OCI-LY1 (cell line): ENCODE measurements around the gene CLEC4E.
A peak's percentile ranks its signal among the peaks of the same experiment; 100 is the strongest.
"Not testable (repeated sequence)": the region's sequence is repeated elsewhere in the genome, so short reads cannot be mapped to it uniquely, and the experiment has no call there.

ENCODE experiments used
- H2AFZ ChIP-seq: fragments of 200-600 bp; sonication (generic), shearing (Covaris generic); 2 replicates; pipeline ENCODE4 v1.6.0; 2014; ENCODE audit warnings: antibody characterized with exemption, mild to moderate bottlenecking, low read length
- H3F3A ChIP-seq: fragments of 200-600 bp; sonication (generic), shearing (Covaris generic); 2 replicates; pipeline ENCODE4 v1.6.0; 2014; ENCODE audit warnings: mild to moderate bottlenecking, antibody characterized with exemption, low read length, moderate library complexity; ENCODE audit not compliant: insufficient read depth
- H3K27ac ChIP-seq: fragments of 200-600 bp; sonication (generic); 2 replicates; pipeline ENCODE4 v1.5.1; 2014; ENCODE audit warnings: low read length, mixed run types, mild to moderate bottlenecking, low read depth; ENCODE audit not compliant: poor library complexity, severe bottlenecking
- H3K27me3 ChIP-seq: fragments of 200-600 bp; sonication (generic); 2 replicates; pipeline ENCODE4 v1.6.0; 2014; ENCODE audit warnings: antibody characterized with exemption, mild to moderate bottlenecking, low read length, moderate library complexity; ENCODE audit not compliant: insufficient read depth
- H3K36me3 ChIP-seq: fragments of 200-600 bp; sonication (generic); 2 replicates; pipeline ENCODE4 v1.6.1; 2014; ENCODE audit warnings: mild to moderate bottlenecking, antibody characterized with exemption, low read length, moderate library complexity, mixed read lengths; ENCODE audit not compliant: insufficient read depth
- H3K4me1 ChIP-seq: fragments of 200-600 bp; sonication (generic); 2 replicates; pipeline ENCODE4 v1.5.1; 2014; ENCODE audit warnings: mild to moderate bottlenecking, low read length, moderate library complexity; ENCODE audit not compliant: insufficient read depth, severe bottlenecking
- H3K4me2 ChIP-seq: fragments of 200-600 bp; sonication (generic), shearing (Covaris generic); 2 replicates; pipeline ENCODE4 v1.6.1; 2014; ENCODE audit warnings: low read length
- H3K4me3 ChIP-seq: fragments of 200-600 bp; sonication (generic); 2 replicates; pipeline ENCODE4 v1.5.1; 2014; ENCODE audit warnings: low read length, low read depth, mild to moderate bottlenecking, mixed read lengths; ENCODE audit not compliant: poor library complexity, severe bottlenecking
- H3K79me2 ChIP-seq: fragments of 200-600 bp; shearing (Covaris generic); 2 replicates; pipeline ENCODE4 v1.6.1; 2016; ENCODE audit warnings: mixed run types, low read length, mixed read lengths; ENCODE audit not compliant: insufficient read depth
- H3K9ac ChIP-seq: fragments of 200-600 bp; sonication (generic), shearing (Covaris generic); 2 replicates; pipeline ENCODE4 v1.6.1; 2014; ENCODE audit warnings: mild to moderate bottlenecking, low read length, mixed read lengths
- H3K9me2 ChIP-seq: fragments of 200-600 bp; sonication (generic), shearing (Covaris generic); 2 replicates; pipeline ENCODE4 v1.6.1; 2014; ENCODE audit warnings: low read depth, mild to moderate bottlenecking, low read length, mixed read lengths
- H3K9me3 ChIP-seq: fragments of 200-600 bp; shearing (Covaris generic); 2 replicates; pipeline ENCODE4 v1.6.1; 2014; ENCODE audit warnings: low read length, mixed read lengths
- H4K20me1 ChIP-seq: fragments of 200-600 bp; sonication (generic), shearing (Covaris generic); 2 replicates; pipeline ENCODE4 v1.6.0; 2016; ENCODE audit warnings: mild to moderate bottlenecking, low read length; ENCODE audit not compliant: insufficient read depth
- CTCF ChIP-seq: fragments of 200-600 bp; sonication (generic), shearing (Covaris generic); IDR thresholded peaks from 2 replicates; pipeline ENCODE4 v1.5.1; 2017; ENCODE audit warnings: mild to moderate bottlenecking, antibody characterized with exemption, low read length, moderate library complexity, mixed read lengths
- EZH2 ChIP-seq: fragments of 200-600 bp; sonication (generic), shearing (Covaris generic); IDR thresholded peaks from 2 replicates; pipeline ENCODE4 v1.8.0; 2017; ENCODE audit warnings: borderline replicate concordance, mixed run types, mild to moderate bottlenecking, antibody characterized with exemption, low read length, moderate library complexity, mixed read lengths

Gene CLEC4E

GRCh38 chr12:8544295-8544694 is 3.6 kb upstream of the CLEC4E start:
- H3K79me2 ChIP-seq, result no peaks in the 10 kb centered on the region
- peak overlapping the region; percentile 71; the same call in 1 of the 2 replicates for H2AFZ ChIP-seq
- H3F3A ChIP-seq, result no peaks in the 10 kb centered on the region
- peak overlapping the region; percentile 51 for H3K4me2 ChIP-seq
- TF ChIP-seq EZH2 (no peak), CTCF (peak; percentile 87)
- H4K20me1 ChIP-seq, result no peaks in the 10 kb centered on the region
- no peaks in the 10 kb centered on the region; the same call in 1 of the 2 replicates for H3K36me3 ChIP-seq
- H3K9me2 ChIP-seq, result no peaks in the 10 kb centered on the region
- H3K4me1 ChIP-seq, result peaks cover 27% of the 10 kb centered on the region
- H3K27ac ChIP-seq, result no peak overlapping the region
- H3K9ac ChIP-seq, result peak overlapping the region; percentile 44
- H3K4me3 ChIP-seq, result no peak overlapping the region
- H3K9me3 ChIP-seq, result no peaks in the 10 kb centered on the region
- H3K27me3 ChIP-seq, result no peaks in the 10 kb centered on the region

DNA sequence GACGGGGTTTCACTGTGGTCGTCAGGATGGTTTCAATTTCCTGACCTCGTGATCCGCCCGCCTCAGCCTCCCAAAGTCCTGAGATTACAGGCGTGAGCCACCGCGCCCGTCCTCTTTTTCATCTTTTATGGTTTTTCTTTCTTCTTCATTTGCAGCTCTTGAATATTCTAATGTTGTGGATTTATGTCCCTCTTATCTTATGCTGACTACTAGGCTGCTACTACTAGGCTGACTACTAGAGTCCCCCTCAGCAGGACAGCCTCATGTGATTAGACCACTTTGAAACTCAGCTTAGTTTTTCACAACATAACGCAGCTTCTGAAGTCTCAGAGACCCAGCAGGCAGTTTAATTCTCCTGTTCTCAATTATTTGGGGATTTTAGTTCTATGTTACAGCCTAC is 857 bp upstream of the CLEC4E start:
- Histone ChIP-seq H2AFZ (peak overlapping the region; percentile 71; the same call in 1 of the 2 replicates), H3K9me2 (no peaks in the 10 kb centered on the region), H3K27ac (no peak overlapping the region), H3K4me1 (peaks cover 27% of the 10 kb centered on the region), H3K27me3 (no peaks in the 10 kb centered on the region), H3K4me2 (no peak overlapping the region), H3K79me2 (no peaks in the 10 kb centered on the region), H3K9me3 (no peaks in the 10 kb centered on the region), H4K20me1 (no peaks in the 10 kb centered on the region), H3K9ac (no peak overlapping the region), H3K4me3 (no peak overlapping the region), H3F3A (no peaks in the 10 kb centered on the region), H3K36me3 (no peaks in the 10 kb centered on the region; the same call in 1 of the 2 replicates)
- TF ChIP-seq CTCF (no peak), EZH2 (no peak)

DNA sequence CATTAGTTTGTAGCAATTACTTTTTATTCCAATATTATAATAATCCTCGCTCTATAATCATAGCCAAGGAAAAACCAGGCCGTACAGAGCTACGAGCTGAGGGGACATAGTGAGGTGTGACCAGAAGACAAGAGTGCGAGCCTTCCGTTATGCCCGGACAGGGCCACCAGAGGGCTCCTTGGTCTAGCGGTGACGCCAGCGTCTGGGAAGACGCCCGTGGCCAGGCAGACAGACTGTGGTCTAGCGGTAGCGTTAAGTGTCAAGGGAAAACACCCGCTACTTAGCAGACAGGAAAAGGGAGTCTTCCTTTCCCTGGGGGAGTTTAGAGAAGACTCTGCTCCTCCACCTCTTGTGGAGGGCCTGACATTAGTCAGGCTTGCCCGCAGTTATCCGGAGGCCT is 2.9 kb downstream of the CLEC4E start:
- H3K4me3 ChIP-seq, H3K9ac ChIP-seq, H3K27me3 ChIP-seq, H3K79me2 ChIP-seq, H3K9me3 ChIP-seq, H3F3A ChIP-seq, H3K9me2 ChIP-seq, H3K27ac ChIP-seq, H3K36me3 ChIP-seq, H2AFZ ChIP-seq, H3K4me1 ChIP-seq, H4K20me1 ChIP-seq: not testable (repeated sequence)
- H3K4me2 ChIP-seq, result peak overlapping the region; percentile 30; the same call in 1 of the 2 replicates
- peak; percentile 55 for TF ChIP-seq CTCF
